ENCODE results near the gene NEDD9. TPM values are rescaled to one million over a fixed set of nuclear protein-coding genes. Genes with fewer than 3 reads are reported as not detected.

NEDD9 gene
- total RNA-seq, 1 donor from 2014 or later: 10.3 TPM

- no peak for DNase-seq (ENCODE audit: extremely low spot score, unreplicated experiment)
- no peaks in the 10 kb centered on the region for H3K9me3 Mint-ChIP-seq (ENCODE audit: unreplicated experiment)
- TF ChIP-seq CTCF (IDR thresholded peaks at IDR 0.05): no peak
- H3K27me3 Mint-ChIP-seq (ENCODE audit: unreplicated experiment): no peaks in the 10 kb centered on the region
- no peaks in the 10 kb centered on the region for H3K36me3 Mint-ChIP-seq (ENCODE audit: unreplicated experiment)
- H3K4me3 Mint-ChIP-seq (ENCODE audit: unreplicated experiment): no peak overlapping the region
- H3K4me1 Mint-ChIP-seq (ENCODE audit: unreplicated experiment): peaks cover 15% of the 10 kb centered on the region
- H3K27ac Mint-ChIP-seq (ENCODE audit: unreplicated experiment): no peak overlapping the region
These were observed 29.8 kb upstream of the NEDD9 start for GRCh38 chr6:11262242-11262641.

GRCh38 chr6:11260249-11261038, 28.0 kb upstream of the NEDD9 start:
- no peak for TF ChIP-seq CTCF (IDR thresholded peaks at IDR 0.05)
- H3K9me3 Mint-ChIP-seq (ENCODE audit: unreplicated experiment): no peaks in the 10 kb centered on the region
- H3K27ac Mint-ChIP-seq (ENCODE audit: unreplicated experiment): no peak overlapping the region
- no peaks in the 10 kb centered on the region for H3K27me3 Mint-ChIP-seq (ENCODE audit: unreplicated experiment)
- no peaks in the 10 kb centered on the region for H3K36me3 Mint-ChIP-seq (ENCODE audit: unreplicated experiment)
- H3K4me1 Mint-ChIP-seq (ENCODE audit: unreplicated experiment): peaks cover 15% of the 10 kb centered on the region
- no peak overlapping the region for H3K4me3 Mint-ChIP-seq (ENCODE audit: unreplicated experiment)
- DNase-seq (ENCODE audit: extremely low spot score, unreplicated experiment): no peak

- no peak overlapping the region for H3K27ac Mint-ChIP-seq (ENCODE audit: unreplicated experiment)
- TF ChIP-seq CTCF (IDR thresholded peaks at IDR 0.05): no peak
- H3K4me3 Mint-ChIP-seq (ENCODE audit: unreplicated experiment): no peak overlapping the region
- DNase-seq (ENCODE audit: extremely low spot score, unreplicated experiment): no peak
- no peaks in the 10 kb centered on the region for H3K36me3 Mint-ChIP-seq (ENCODE audit: unreplicated experiment)
- H3K9me3 Mint-ChIP-seq (ENCODE audit: unreplicated experiment): no peaks in the 10 kb centered on the region
- no peaks in the 10 kb centered on the region for H3K27me3 Mint-ChIP-seq (ENCODE audit: unreplicated experiment)
- peaks cover 26% of the 10 kb centered on the region for H3K4me1 Mint-ChIP-seq (ENCODE audit: unreplicated experiment)
These were observed 26.1 kb upstream of the NEDD9 start for GRCh38 chr6:11258260-11259237.

GRCh38 chr6:11255610-11256009, 23.1 kb upstream of the NEDD9 start:
- Mint-ChIP-seq H3K36me3 (ENCODE audit: unreplicated experiment) (no peaks in the 10 kb centered on the region), H3K4me1 (ENCODE audit: unreplicated experiment) (peaks cover 47% of the 10 kb centered on the region), H3K9me3 (ENCODE audit: unreplicated experiment) (no peaks in the 10 kb centered on the region), H3K27me3 (ENCODE audit: unreplicated experiment) (no peaks in the 10 kb centered on the region), H3K27ac (ENCODE audit: unreplicated experiment) (no peak overlapping the region), H3K4me3 (ENCODE audit: unreplicated experiment) (no peak overlapping the region)
- no peak for TF ChIP-seq CTCF (IDR thresholded peaks at IDR 0.05)
- DNase-seq (ENCODE audit: extremely low spot score, unreplicated experiment): no peak

GRCh38 chr6:11253594-11253993, 21.1 kb upstream of the NEDD9 start:
- Mint-ChIP-seq H3K27ac (ENCODE audit: unreplicated experiment) (peak overlapping the region; percentile 85), H3K9me3 (ENCODE audit: unreplicated experiment) (peaks cover 4% of the 10 kb centered on the region), H3K4me1 (ENCODE audit: unreplicated experiment) (peaks cover 47% of the 10 kb centered on the region), H3K4me3 (ENCODE audit: unreplicated experiment) (no peak overlapping the region), H3K36me3 (ENCODE audit: unreplicated experiment) (no peaks in the 10 kb centered on the region), H3K27me3 (ENCODE audit: unreplicated experiment) (no peaks in the 10 kb centered on the region)
- DNase-seq (ENCODE audit: extremely low spot score, unreplicated experiment): no peak
- TF ChIP-seq CTCF (IDR thresholded peaks at IDR 0.05): no peak

Measured in osteocyte (in vitro differentiated cells).